ENCODE results near the gene SYS1. TPM values are rescaled to one million over a fixed set of nuclear protein-coding genes. Genes with fewer than 3 reads are reported as not detected.

Gene SYS1
- total and polyA plus RNA-seq, 2 experiments from 2014 or later: 7.9 to 21.5 TPM

- TF ChIP-seq, protein P1, sequence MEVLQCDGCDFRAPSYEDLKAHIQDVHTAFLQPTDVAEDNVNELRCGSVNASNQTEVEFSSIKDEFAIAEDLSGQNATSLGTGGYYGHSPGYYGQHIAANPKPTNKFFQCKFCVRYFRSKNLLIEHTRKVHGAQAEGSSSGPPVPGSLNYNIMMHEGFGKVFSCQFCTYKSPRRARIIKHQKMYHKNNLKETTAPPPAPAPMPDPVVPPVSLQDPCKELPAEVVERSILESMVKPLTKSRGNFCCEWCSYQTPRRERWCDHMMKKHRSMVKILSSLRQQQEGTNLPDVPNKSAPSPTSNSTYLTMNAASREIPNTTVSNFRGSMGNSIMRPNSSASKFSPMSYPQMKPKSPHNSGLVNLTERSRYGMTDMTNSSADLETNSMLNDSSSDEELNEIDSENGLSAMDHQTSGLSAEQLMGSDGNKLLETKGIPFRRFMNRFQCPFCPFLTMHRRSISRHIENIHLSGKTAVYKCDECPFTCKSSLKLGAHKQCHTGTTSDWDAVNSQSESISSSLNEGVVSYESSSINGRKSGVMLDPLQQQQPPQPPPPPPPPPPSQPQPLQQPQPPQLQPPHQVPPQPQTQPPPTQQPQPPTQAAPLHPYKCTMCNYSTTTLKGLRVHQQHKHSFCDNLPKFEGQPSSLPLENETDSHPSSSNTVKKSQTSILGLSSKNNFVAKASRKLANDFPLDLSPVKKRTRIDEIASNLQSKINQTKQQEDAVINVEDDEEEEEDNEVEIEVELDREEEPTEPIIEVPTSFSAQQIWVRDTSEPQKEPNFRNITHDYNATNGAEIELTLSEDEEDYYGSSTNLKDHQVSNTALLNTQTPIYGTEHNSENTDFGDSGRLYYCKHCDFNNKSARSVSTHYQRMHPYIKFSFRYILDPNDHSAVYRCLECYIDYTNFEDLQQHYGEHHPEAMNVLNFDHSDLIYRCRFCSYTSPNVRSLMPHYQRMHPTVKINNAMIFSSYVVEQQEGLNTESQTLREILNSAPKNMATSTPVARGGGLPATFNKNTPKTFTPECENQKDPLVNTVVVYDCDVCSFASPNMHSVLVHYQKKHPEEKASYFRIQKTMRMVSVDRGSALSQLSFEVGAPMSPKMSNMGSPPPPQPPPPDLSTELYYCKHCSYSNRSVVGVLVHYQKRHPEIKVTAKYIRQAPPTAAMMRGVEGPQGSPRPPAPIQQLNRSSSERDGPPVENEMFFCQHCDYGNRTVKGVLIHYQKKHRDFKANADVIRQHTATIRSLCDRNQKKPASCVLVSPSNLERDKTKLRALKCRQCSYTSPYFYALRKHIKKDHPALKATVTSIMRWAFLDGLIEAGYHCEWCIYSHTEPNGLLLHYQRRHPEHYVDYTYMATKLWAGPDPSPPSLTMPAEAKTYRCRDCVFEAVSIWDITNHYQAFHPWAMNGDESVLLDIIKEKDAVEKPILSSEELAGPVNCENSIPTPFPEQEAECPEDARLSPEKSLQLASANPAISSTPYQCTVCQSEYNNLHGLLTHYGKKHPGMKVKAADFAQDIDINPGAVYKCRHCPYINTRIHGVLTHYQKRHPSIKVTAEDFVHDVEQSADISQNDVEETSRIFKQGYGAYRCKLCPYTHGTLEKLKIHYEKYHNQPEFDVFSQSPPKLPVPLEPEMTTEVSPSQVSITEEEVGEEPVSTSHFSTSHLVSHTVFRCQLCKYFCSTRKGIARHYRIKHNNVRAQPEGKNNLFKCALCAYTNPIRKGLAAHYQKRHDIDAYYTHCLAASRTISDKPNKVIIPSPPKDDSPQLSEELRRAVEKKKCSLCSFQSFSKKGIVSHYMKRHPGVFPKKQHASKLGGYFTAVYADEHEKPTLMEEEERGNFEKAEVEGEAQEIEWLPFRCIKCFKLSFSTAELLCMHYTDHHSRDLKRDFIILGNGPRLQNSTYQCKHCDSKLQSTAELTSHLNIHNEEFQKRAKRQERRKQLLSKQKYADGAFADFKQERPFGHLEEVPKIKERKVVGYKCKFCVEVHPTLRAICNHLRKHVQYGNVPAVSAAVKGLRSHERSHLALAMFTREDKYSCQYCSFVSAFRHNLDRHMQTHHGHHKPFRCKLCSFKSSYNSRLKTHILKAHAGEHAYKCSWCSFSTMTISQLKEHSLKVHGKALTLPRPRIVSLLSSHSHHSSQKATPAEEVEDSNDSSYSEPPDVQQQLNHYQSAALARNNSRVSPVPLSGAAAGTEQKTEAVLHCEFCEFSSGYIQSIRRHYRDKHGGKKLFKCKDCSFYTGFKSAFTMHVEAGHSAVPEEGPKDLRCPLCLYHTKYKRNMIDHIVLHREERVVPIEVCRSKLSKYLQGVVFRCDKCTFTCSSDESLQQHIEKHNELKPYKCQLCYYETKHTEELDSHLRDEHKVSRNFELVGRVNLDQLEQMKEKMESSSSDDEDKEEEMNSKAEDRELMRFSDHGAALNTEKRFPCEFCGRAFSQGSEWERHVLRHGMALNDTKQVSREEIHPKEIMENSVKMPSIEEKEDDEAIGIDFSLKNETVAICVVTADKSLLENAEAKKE (CRISPR knock-in tag; IDR thresholded peaks at IDR 0.05): no peak
- TF ChIP-seq JUNB (IDR thresholded peaks at IDR 0.05; ENCODE audit: unreplicated experiment) (no peak), NANOG (IDR thresholded peaks at IDR 0.05; ENCODE audit: borderline replicate concordance) (no peak), ZNF114 (CRISPR knock-in tag; IDR thresholded peaks at IDR 0.05) (no peak), EZH2 (IDR thresholded peaks at IDR 0.05; ENCODE audit: low read depth, unreplicated experiment) (no peak)
Measured at GRCh38 chr20:45407783-45408645, 45.1 kb downstream of the SYS1 start, which contains the start of gene DBNDD2 (continued).

GRCh38 chr20:45408646-45409213 lies 45.8 kb downstream of the SYS1 start:
- Histone ChIP-seq H3K4me3 (no peak overlapping the region), H3K4me1 (ENCODE audit: insufficient read depth) (peaks cover 11% of the 10 kb centered on the region; the same call in 1 of the 2 replicates), H3K4me2 (no peak overlapping the region), H3K27ac (ENCODE audit: low read depth) (no peak overlapping the region), H2AFZ (no peak overlapping the region), H3K79me2 (replicated peaks; ENCODE audit: insufficient read depth) (peaks cover 9% of the 10 kb centered on the region), H3K36me3 (ENCODE audit: insufficient read depth) (peaks cover 8% of the 10 kb centered on the region), H3K9me2 (ENCODE audit: insufficient read depth) (no peaks in the 10 kb centered on the region), H4K20me1 (replicated peaks; ENCODE audit: insufficient read depth) (no peaks in the 10 kb centered on the region; the same call in 1 of the 2 replicates), H3K27me3 (ENCODE audit: insufficient read depth) (peaks cover 30% of the 10 kb centered on the region), H3F3A (replicated peaks; ENCODE audit: low read depth) (peaks cover 11% of the 10 kb centered on the region; the same call in 1 of the 2 replicates)
- H3K36me3 Mint-ChIP-seq (ENCODE audit: low read depth): peaks cover 21% of the 10 kb centered on the region
- no peak for ATAC-seq
- no peak for TF ChIP-seq POLR2AphosphoS5 (IDR thresholded peaks at IDR 0.05; ENCODE audit: low read depth)
- TF ChIP-seq CREB1 (CRISPR knock-in tag; IDR thresholded peaks at IDR 0.05; ENCODE audit: low read depth): no peak
- no peak for TF ChIP-seq CTCF (conservative IDR thresholded peaks at IDR 0.05; ENCODE audit: low read depth in 2 of 2)
- no peak for TF ChIP-seq JUNB (IDR thresholded peaks at IDR 0.05; ENCODE audit: unreplicated experiment)
- TF ChIP-seq EZH2 (IDR thresholded peaks at IDR 0.05; ENCODE audit: low read depth, unreplicated experiment): no peak
- TF ChIP-seq ZNF331 (CRISPR knock-in tag; IDR thresholded peaks at IDR 0.05; ENCODE audit: low read depth): no peak
- no peak for TF ChIP-seq NANOG (IDR thresholded peaks at IDR 0.05; ENCODE audit: borderline replicate concordance)
- no peaks in the 10 kb centered on the region for H3K9me3 Mint-ChIP-seq
- no peak overlapping the region for H3K27ac Mint-ChIP-seq
- H3K4me3 Mint-ChIP-seq: peak overlapping the region; percentile 47; the same call in 1 of the 3 replicates
- no peak for DNase-seq (ENCODE audit: low spot score)
- peaks cover 10% of the 10 kb centered on the region for H3K4me1 Mint-ChIP-seq
- peaks cover 26% of the 10 kb centered on the region for H3K27me3 Mint-ChIP-seq (ENCODE audit: insufficient read depth, low read depth, poor library complexity)
